ENCODE measurements around the gene TREM1. TPM values are rescaled to one million over a fixed set of nuclear protein-coding genes. Genes with fewer than 3 reads are reported as not detected.

Gene TREM1
- total and polyA plus RNA-seq, 12 donors = 0.37 to 3.8 (median 0.96) TPM; not detected in 3

GRCh38 chr6:41294214-41294872 lies 7.9 kb upstream of the TREM1 start:
- H3K27ac ChIP-seq = no peak overlapping the region
- WGBS, 4 donors = 70 to 97% (median 87%) methylated on average over 2 to 3 of the region's 3 CpGs
- no peaks in the 10 kb centered on the region for H3K9me3 ChIP-seq (replicated peaks in 1 of 3)
- no peaks in the 10 kb centered on the region for H3K4me1 ChIP-seq (replicated peaks in 1 of 2)
- H3K27me3 ChIP-seq = no peaks in the 10 kb centered on the region
- no peak overlapping the region for H3K4me3 ChIP-seq
- TF ChIP-seq, protein P1, sequence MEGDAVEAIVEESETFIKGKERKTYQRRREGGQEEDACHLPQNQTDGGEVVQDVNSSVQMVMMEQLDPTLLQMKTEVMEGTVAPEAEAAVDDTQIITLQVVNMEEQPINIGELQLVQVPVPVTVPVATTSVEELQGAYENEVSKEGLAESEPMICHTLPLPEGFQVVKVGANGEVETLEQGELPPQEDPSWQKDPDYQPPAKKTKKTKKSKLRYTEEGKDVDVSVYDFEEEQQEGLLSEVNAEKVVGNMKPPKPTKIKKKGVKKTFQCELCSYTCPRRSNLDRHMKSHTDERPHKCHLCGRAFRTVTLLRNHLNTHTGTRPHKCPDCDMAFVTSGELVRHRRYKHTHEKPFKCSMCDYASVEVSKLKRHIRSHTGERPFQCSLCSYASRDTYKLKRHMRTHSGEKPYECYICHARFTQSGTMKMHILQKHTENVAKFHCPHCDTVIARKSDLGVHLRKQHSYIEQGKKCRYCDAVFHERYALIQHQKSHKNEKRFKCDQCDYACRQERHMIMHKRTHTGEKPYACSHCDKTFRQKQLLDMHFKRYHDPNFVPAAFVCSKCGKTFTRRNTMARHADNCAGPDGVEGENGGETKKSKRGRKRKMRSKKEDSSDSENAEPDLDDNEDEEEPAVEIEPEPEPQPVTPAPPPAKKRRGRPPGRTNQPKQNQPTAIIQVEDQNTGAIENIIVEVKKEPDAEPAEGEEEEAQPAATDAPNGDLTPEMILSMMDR (IDR thresholded peaks at IDR 0.05) = no peak
- TF ChIP-seq POLR2A (IDR thresholded peaks at IDR 0.05) = no peak
- H3K36me3 ChIP-seq (replicated peaks in 1 of 2) = no peaks in the 10 kb centered on the region
- DNase-seq = no peak
- intact Hi-C loops (cut with DNase I) = no loop called here

GRCh38 chr6:41291717-41292116 lies 5.2 kb upstream of the TREM1 start:
- no peak for TF ChIP-seq POLR2A (IDR thresholded peaks at IDR 0.05)
- TF ChIP-seq, protein P1 (IDR thresholded peaks at IDR 0.05) = no peak
- H3K36me3 ChIP-seq (replicated peaks in 1 of 2) = no peaks in the 10 kb centered on the region
- H3K27me3 ChIP-seq = no peaks in the 10 kb centered on the region
- no peak overlapping the region for H3K27ac ChIP-seq
- H3K4me3 ChIP-seq = no peak overlapping the region
- no peak for DNase-seq
- WGBS, 4 donors = 33 to 73% (median 56%) methylated on average over 1 of the region's 1 CpG
- H3K9me3 ChIP-seq (replicated peaks in 1 of 3) = no peaks in the 10 kb centered on the region
- intact Hi-C loops (cut with DNase I) = no loop called here
- H3K4me1 ChIP-seq (replicated peaks in 1 of 2) = peaks cover 0 to 8% of the 10 kb centered on the region in 2 donors

GRCh38 chr6:41289815-41290214 lies 3.3 kb upstream of the TREM1 start:
- H3K4me3 ChIP-seq = no peak overlapping the region
- H3K4me1 ChIP-seq (replicated peaks in 1 of 2) = peaks cover 0 to 8% of the 10 kb centered on the region in 2 donors
- H3K27ac ChIP-seq = no peak overlapping the region
- intact Hi-C loops (cut with DNase I) = no loop called here
- H3K27me3 ChIP-seq = no peaks in the 10 kb centered on the region
- TF ChIP-seq POLR2A (IDR thresholded peaks at IDR 0.05) = no peak
- TF ChIP-seq, protein P1 (IDR thresholded peaks at IDR 0.05) = no peak
- no peak for DNase-seq
- no peaks in the 10 kb centered on the region for H3K36me3 ChIP-seq (replicated peaks in 1 of 2)
- no peaks in the 10 kb centered on the region for H3K9me3 ChIP-seq (replicated peaks in 1 of 3)
- WGBS, 4 donors = 90 to 93% (median 92%) methylated on average over 4 of the region's 4 CpGs

- no peak for DNase-seq
- Histone ChIP-seq H3K4me1 (replicated peaks in 1 of 2) (peaks cover 0 to 8% of the 10 kb centered on the region in 2 donors), H3K9me3 (replicated peaks in 1 of 3) (no peaks in the 10 kb centered on the region), H3K27ac (no peak overlapping the region), H3K27me3 (no peaks in the 10 kb centered on the region), H3K36me3 (replicated peaks in 1 of 2) (no peaks in the 10 kb centered on the region), H3K4me3 (no peak overlapping the region)
- WGBS, 4 donors = 70 to 93% (median 91%) methylated on average over 2 of the region's 2 CpGs
- TF ChIP-seq POLR2A (IDR thresholded peaks at IDR 0.05) = no peak
- TF ChIP-seq, protein P1 (IDR thresholded peaks at IDR 0.05) = no peak
- intact Hi-C loops (cut with DNase I) = no loop called here
Measured at GRCh38 chr6:41288754-41289129, 2.3 kb upstream of the TREM1 start.
